GM21447 (cell line): ENCODE data around the gene PHYH.
"Not testable (repeated sequence)": the region's sequence is repeated elsewhere in the genome, so short reads cannot be mapped to it uniquely, and the experiment has no call there.

ENCODE experiments used
- ATAC-seq: cut with Tn5 transposase; IDR thresholded peaks from one replicate; pipeline ENCODE4 v1.9.1; 2021; ENCODE audit not compliant: unreplicated experiment

Gene PHYH

GRCh38 chr10:13299437-13300287 is at the start of gene PHYH:
PHYH (minus strand) TSS chr10:13300064; CDS start chr10:13300042, 22 bp downstream.
- peak; percentile 49 for ATAC-seq

- ATAC-seq: peak; percentile 46
Measured at GRCh38 chr10:13348216-13349017, 48.6 kb upstream of the PHYH start, which contains the start of gene SEPHS1. SEPHS1 (minus strand) TSS chr10:13348293; CDS start chr10:13344950, 3,343 bp downstream.

DNA sequence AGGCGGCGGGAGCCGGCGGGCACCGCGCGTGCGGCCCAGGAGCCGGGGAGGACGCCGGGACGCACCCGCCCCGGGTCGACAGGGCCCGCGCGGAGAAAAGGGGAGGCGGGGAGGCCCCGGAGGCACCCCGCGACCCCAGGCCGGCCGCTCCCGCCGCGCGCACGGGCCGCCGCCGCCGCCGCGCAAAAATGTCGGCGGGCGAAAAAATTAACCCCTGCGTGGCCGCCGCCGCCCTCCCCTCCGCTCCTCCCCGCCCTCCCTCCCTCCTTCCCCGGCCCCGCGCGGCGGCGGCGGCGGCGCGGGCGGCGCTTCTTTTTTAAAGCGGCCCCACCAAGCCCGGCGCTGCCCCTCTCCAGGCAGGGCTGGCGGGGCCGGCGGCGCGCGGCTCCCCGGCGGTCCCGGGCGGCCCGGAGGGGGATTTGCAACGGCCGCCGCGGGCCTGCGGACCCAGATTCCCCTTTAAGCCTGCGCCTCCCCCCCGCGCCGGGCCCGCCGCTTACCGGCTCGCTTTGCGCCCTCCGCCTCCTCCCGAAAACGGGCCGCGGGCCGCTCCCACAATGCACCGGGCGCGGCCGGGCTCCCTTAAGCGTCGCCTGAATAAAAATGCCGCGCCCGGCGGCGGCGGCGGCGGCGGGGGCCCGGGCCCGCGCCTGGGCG is 47.8 kb upstream of the PHYH start:
- ATAC-seq: peak; percentile 31

- peak; percentile 18 for ATAC-seq
Measured at GRCh38 chr10:13347043-13347499, 47.2 kb upstream of the PHYH start.

GRCh38 chr10:13346283-13347042 is 46.6 kb upstream of the PHYH start:
- ATAC-seq: no peak

DNA sequence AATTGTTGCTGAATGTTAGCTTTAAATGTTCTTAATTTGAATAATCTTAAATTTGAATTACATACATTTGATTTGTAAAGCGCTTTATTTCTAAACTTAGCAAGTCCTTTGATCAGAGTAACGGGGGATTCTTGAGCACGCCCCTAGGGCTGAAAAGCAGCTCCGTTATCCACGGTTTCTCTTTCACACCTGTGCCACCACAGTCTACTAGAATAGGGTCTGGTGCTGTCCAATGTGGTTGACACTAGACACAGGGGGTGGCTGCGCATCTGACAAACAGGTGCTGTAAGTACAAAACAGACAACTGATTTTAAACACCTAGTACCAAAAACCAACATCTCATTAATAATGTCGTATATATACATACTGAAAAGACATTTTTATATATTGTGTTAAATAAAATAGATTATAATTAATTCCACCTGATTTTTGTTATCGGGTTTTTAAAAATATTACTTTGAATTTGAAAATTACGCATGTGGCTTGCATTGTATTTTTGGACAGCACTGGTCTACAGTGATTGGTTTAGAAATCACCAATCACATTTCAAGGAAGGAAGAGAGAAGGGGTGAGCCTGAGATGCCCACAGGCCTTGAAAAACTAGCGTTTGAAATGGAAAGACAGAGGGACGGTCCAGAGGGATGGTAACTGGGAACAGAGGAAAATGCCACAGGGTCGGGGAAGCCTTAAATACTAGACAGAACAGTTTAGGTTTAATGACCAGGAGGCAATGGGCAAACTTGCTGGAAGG is 40.9 kb upstream of the PHYH start:
- peak; percentile 95 for ATAC-seq

DNA sequence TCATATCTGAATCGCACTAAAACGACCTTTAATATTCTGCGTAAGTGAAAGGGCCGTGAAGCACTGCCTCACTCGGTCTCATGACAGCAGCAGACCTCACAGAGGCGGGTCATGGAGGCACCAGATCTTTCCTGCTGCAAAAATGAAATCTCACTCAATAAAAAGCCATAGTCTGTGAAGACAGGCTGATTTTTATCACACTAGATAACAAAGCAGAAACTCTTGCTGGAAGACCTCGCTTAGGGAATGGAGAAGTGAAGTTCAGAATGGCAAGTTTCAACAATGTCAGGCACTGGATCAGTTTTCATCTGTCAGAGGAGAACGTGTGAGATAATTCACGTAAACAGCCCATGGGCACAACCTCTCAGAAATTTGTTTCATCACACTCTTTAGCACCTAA is 40.2 kb upstream of the PHYH start:
- ATAC-seq: no peak

DNA sequence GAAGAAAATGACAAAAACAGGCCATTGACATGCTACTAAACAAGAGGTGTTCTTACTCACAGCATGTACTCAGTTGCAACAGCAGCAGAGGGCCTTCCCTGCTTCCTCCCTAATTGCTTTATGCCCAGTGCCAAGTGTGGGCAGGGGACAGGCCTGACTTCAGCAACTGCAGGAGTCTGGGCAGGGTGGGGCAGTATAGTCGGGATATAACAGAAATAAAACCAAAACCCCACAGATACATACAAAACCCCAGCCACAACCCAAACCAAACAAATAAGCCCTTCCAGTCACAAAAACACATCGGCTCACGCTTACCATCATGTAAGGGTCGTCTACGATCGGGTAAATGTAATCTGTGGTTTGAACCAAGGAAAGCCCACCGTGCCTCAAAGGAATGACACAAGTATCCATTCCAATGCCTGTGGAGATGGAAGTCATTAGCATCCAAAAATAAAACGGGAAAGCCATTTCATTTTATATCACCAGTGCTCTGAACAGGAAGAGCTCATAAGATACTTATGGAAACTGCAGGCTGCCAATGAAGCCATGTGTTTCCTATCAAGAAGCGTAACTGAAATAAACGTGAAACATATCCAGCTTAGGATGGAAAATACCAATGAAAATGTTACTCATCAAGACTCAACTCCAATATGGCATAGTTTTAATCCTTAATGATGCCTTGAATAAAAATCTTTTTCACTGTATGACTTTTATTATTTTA is 38.7 kb upstream of the PHYH start:
- ATAC-seq: no peak

DNA sequence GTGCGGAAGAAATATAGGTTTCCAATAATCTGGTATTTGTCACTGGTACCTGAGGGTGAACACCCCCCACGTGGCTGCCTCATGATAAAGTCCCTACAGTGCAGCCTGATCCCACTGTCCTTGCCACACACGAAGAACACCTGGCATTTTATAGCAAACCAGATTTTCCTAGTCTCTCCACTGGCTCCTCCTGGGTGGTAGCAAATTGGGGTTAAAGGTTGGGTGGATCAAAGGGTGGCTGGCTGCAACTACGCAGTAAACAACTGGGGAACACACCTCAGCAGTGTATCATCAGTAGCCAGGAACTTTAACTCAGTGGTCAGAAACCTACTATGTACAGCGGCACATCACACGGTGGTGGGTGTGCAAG is 37.9 kb upstream of the PHYH start:
- no peak for ATAC-seq

DNA sequence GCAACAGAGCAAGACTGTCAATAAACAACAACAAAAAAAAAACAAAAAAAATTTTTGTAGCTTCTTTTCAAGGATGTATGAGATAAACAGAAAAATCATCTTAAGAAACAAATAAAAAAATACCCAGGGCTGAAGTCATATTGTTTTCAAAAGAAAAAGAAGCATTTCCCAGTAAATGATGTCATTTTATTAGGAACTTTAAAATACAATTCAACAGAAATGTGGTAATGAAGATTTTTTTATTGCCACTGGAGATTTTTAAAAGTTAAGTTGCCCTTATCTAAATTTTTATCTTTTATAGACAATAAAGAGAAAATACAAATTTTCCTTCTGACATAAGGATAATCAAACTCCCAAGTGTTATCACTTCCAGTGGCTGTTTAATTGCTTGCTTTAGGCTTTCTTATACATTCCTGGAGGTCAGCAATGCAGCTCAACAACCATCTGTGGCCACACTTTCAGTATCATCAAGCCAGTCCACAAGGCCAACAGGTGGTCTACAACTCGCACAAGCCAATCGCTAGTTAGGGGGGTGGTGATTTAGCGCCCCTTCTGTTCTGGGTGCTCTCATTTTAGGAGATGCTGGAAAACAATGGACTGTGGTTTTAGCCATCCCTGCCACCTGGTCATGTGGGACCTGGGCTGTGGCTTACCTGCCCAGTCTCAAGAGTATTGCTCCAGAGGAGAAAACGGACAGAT is 37.4 kb upstream of the PHYH start:
- no peak for ATAC-seq

DNA sequence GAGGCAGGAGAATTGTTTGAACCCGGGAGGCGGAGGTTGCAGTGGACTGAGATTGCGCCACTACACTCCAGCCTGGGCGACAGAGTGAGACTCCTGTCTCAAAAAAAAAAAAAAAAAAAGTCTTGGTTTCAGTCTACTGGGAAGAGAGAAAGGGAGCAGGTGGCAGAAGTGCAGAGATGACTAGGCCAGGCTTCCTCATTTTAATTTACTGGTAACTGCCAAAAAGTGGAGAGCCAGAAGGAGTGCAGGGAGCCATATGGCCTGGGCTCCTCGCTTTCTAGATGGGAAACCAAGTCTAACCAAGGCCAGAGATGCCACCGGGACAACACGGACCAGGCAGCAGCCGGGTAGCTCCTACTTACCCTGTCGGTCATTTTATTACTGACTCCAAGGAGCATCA is 36.0 kb upstream of the PHYH start:
- peak; percentile 41 for ATAC-seq

DNA sequence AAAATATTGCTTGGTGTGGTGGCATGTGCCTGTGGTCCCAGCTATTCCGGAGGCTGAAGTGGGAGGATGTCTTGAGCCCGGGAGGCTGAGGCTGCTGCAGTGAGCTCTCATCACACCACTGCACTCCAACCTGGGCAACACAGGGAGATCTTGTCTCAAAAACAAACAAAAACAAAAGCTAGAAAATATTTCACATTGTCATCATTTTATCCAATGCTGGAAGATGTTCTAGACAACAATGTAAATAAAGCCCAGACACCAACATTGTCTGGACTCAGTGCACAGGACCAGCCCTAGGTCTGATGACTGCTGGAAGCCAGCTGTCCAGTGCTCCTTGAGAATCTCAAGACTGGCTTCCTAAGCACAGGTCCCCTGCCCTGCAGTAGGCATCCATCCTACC is 34.7 kb upstream of the PHYH start:
- ATAC-seq: no peak

DNA sequence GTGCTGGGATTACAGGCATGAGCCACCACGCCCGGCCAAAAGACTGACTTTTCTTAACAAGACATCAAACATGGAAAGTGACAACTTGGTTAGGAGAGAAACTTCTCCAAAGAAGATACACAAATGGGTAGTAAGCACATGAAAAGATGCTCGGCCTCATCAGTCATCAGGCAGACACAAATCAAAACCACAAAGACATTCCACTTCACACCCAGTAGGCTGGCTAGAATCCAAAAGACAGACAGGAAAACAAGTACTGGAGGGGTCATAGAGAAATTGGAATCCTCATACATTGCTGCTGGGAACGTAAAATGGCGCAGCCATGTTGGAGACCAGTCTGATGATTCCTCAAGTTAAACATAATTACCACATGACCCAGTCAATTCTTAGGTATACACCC is 31.8 kb upstream of the PHYH start:
- no peak for ATAC-seq

- not testable (repeated sequence) for ATAC-seq
Measured at GRCh38 chr10:13330980-13331379, 31.1 kb upstream of the PHYH start.

DNA sequence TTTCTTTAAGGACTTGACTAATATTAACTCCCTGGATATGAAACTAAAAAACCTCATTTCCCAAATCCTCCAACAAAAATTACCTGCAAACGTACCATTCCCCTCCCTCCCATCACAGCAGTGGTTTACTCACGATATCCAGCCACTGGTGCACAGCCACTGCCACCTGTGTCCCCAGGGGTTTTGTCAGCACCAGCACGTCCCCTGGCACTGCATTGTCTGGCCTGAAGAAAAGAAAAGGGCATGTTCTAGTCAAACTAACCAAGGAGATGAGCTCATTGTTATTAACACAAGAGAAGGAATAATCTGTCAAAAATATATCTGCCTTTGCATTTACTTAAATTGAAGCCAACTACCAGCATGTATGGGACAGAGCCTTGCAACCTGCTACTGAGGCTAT is 29.7 kb upstream of the PHYH start:
- no peak for ATAC-seq

GRCh38 chr10:13328613-13329012 is 28.7 kb upstream of the PHYH start:
- ATAC-seq: no peak

DNA sequence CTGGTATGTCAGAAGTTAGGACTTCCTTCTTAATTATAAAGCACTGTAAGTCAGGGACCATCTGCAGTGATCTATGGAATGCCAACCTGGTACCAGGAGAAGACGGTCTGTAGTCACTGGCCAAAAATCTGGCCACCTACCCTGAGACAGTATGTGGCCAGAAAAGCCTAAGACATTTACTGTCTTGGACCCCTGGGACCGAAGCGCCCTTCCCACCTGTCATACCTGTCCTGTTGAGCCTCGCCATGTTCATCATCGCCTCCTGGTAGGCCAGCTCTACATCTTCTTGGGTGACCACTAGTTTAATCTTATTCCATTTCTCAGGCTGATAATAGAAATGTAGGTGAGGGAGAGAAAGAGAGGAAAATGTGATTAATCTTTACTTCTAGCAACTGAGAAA is 28.3 kb upstream of the PHYH start:
- no peak for ATAC-seq

GRCh38 chr10:13327534-13327933 is 27.7 kb upstream of the PHYH start:
- ATAC-seq: no peak
